ENCODE results near the gene RGPD4. TPM values are rescaled to one million over a fixed set of nuclear protein-coding genes. Genes with fewer than 3 reads are reported as not detected.

Gene RGPD4
- total and polyA plus RNA-seq, 2 of the 13 experiments (the other 11 are each of a cell fraction or from before 2014, with no cell fraction given), result not detected

DNA sequence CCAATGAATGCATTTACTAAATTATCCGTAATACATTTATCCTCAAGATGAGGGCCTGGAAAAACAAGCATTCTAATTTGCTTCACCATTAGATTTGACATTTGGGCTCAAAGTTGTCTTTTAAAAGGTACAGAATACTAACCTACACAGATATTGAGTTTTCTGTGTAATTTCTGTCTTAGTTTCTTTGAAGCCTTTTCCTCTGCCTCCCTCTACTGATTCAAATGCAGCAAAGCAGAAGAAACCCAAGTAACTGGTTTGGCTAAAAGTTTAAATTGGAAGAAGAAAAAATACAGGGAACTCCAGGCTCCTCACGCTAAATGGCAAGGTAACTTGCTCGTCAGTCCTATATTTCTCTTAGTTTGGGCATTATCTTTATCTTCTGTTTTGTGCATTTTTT is 106.3 kb downstream of the RGPD4 start:
- in situ Hi-C loops (cut with HindIII; ENCODE audit: extremely low pct_ligation_motif_present, low pct_unique_long_range_greater_than_20kb), result loop anchor here (25.0 kb wide), 1 partner anchor 146 kb away; no protein-coding TSS in a partner anchor

More for the DNA sequence above, 106.3 kb downstream of the RGPD4 start:
- WGBS (ENCODE audit: low lambda C conversion rate), result 6% methylated on average over 3 of the region's 3 CpGs
- peak; percentile 18 for FAIRE-seq
- intact Hi-C loops (cut with micrococcal nuclease; ENCODE audit: unreplicated experiment), result no loop called here
- no peaks in the 10 kb centered on the region for H3K79me2 ChIP-seq (ENCODE audit: insufficient read depth, low read length)
- ChIA-PET CTCF (ENCODE audit: low intra/inter-chr PET ratio, low total read pairs) (no interaction called here), POLR2A (no interaction called here)
- H3K9me3 ChIP-seq (ENCODE audit: low read length), result no peaks in the 10 kb centered on the region
- H4K20me1 ChIP-seq (ENCODE audit: insufficient read depth, low read length), result no peaks in the 10 kb centered on the region
- no peak overlapping the region for H3K4me3 ChIP-seq (replicated peaks in 1 of 3; ENCODE audit: insufficient read depth in 1 of 3, low read depth in 2 of 3, low read length in 3 of 3)
- BruUV-seq (replicated peaks), result no TSS peak
- no peak overlapping the region for H3K4me2 ChIP-seq (ENCODE audit: low read depth, low read length)
- DNase-seq (ENCODE audit: low spot score), result no peak
- no peaks in the 10 kb centered on the region for H3K4me1 ChIP-seq (ENCODE audit: insufficient read depth, low read length)
- TF ChIP-seq, protein P1, sequence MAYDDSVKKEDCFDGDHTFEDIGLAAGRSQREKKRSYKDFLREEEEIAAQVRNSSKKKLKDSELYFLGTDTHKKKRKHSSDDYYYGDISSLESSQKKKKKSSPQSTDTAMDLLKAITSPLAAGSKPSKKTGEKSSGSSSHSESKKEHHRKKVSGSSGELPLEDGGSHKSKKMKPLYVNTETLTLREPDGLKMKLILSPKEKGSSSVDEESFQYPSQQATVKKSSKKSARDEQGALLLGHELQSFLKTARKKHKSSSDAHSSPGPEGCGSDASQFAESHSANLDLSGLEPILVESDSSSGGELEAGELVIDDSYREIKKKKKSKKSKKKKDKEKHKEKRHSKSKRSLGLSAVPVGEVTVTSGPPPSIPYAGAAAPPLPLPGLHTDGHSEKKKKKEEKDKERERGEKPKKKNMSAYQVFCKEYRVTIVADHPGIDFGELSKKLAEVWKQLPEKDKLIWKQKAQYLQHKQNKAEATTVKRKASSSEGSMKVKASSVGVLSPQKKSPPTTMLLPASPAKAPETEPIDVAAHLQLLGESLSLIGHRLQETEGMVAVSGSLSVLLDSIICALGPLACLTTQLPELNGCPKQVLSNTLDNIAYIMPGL (CRISPR knock-in tag; IDR thresholded peaks at IDR 0.05; ENCODE audit: borderline replicate concordance in 1 of 2, low read depth in 1 of 2), result no peak
- TF ChIP-seq STAG1 (CRISPR knock-in tag; IDR thresholded peaks at IDR 0.05) (peak; percentile 63), HOXA7 (CRISPR knock-in tag; IDR thresholded peaks at IDR 0.05) (no peak)
- TF ChIP-seq, protein P2, sequence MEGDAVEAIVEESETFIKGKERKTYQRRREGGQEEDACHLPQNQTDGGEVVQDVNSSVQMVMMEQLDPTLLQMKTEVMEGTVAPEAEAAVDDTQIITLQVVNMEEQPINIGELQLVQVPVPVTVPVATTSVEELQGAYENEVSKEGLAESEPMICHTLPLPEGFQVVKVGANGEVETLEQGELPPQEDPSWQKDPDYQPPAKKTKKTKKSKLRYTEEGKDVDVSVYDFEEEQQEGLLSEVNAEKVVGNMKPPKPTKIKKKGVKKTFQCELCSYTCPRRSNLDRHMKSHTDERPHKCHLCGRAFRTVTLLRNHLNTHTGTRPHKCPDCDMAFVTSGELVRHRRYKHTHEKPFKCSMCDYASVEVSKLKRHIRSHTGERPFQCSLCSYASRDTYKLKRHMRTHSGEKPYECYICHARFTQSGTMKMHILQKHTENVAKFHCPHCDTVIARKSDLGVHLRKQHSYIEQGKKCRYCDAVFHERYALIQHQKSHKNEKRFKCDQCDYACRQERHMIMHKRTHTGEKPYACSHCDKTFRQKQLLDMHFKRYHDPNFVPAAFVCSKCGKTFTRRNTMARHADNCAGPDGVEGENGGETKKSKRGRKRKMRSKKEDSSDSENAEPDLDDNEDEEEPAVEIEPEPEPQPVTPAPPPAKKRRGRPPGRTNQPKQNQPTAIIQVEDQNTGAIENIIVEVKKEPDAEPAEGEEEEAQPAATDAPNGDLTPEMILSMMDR (CRISPR knock-in tag; IDR thresholded peaks at IDR 0.05), result peak; percentile 38
- ATAC-seq, result no peak
- H2AFZ ChIP-seq (ENCODE audit: low read length), result no peak overlapping the region
- no peaks in the 10 kb centered on the region for H3K36me3 ChIP-seq (replicated peaks in 1 of 2; ENCODE audit: control insufficient read depth in 1 of 2, insufficient read depth in 2 of 2, low read length in 2 of 2)
- H3K27me3 ChIP-seq (ENCODE audit: control insufficient read depth in 1 of 2, insufficient read depth in 2 of 2, low read length in 2 of 2), result peaks cover 0 to 13% of the 10 kb centered on the region in 2 experiments; a peak in 2 of 5 replicates
- no peak overlapping the region for H3K27ac ChIP-seq (ENCODE audit: extremely low read length, insufficient read depth, low read length)
- no peak overlapping the region for H3K9ac ChIP-seq (ENCODE audit: insufficient read depth, low read depth, low read length)
